ENCODE results near the gene LPP. TPM values are rescaled to one million over a fixed set of nuclear protein-coding genes. Genes with fewer than 3 reads are reported as not detected.

The LPP gene
- total RNA-seq, 3 donors from 2014 or later (not counting 1 experiment from before 2014, with no cell fraction given), result 137 to 163 (median 149) TPM

- TF ChIP-seq, protein P1, sequence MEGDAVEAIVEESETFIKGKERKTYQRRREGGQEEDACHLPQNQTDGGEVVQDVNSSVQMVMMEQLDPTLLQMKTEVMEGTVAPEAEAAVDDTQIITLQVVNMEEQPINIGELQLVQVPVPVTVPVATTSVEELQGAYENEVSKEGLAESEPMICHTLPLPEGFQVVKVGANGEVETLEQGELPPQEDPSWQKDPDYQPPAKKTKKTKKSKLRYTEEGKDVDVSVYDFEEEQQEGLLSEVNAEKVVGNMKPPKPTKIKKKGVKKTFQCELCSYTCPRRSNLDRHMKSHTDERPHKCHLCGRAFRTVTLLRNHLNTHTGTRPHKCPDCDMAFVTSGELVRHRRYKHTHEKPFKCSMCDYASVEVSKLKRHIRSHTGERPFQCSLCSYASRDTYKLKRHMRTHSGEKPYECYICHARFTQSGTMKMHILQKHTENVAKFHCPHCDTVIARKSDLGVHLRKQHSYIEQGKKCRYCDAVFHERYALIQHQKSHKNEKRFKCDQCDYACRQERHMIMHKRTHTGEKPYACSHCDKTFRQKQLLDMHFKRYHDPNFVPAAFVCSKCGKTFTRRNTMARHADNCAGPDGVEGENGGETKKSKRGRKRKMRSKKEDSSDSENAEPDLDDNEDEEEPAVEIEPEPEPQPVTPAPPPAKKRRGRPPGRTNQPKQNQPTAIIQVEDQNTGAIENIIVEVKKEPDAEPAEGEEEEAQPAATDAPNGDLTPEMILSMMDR (IDR thresholded peaks at IDR 0.05), result no peak
- intact Hi-C loops (cut with micrococcal nuclease), result no loop called here
- Histone ChIP-seq H3K27me3 (ENCODE audit: control insufficient read depth, insufficient read depth, low read length) (no peaks in the 10 kb centered on the region), H3K4me1 (ENCODE audit: control insufficient read depth, insufficient read depth, low read length) (no peaks in the 10 kb centered on the region), H3K9me3 (ENCODE audit: control insufficient read depth, insufficient read depth, low read length) (no peaks in the 10 kb centered on the region), H3K4me3 (ENCODE audit: low read length) (no peak overlapping the region), H3K27ac (ENCODE audit: low read length) (no peak overlapping the region), H3K36me3 (ENCODE audit: control insufficient read depth, insufficient read depth, low read length) (no peaks in the 10 kb centered on the region)
- 93% methylated on average over 2 of the region's 3 CpGs for WGBS (ENCODE audit: insufficient coverage)
- Mint-ChIP-seq H3K9me3 (no peaks in the 10 kb centered on the region), H3K36me3 (no peaks in the 10 kb centered on the region), H3K4me1 (peaks cover 5 to 10% of the 10 kb centered on the region in 2 donors), H3K27ac (no peak overlapping the region), H3K4me3 (no peak overlapping the region), H3K27me3 (ENCODE audit: low read depth in 2 of 2) (no peaks in the 10 kb centered on the region)
- DNase-seq, result no peak
- no peak for ATAC-seq
Observed at GRCh38 chr3:188772886-188773285, 618.9 kb downstream of the LPP start.

- TF ChIP-seq, protein P1 (IDR thresholded peaks at IDR 0.05), result no peak
- no peak overlapping the region for H3K27ac Mint-ChIP-seq
- no peaks in the 10 kb centered on the region for H3K4me1 ChIP-seq (ENCODE audit: control insufficient read depth, insufficient read depth, low read length)
- WGBS (ENCODE audit: insufficient coverage), result 100% methylated on average over 2 of the region's 3 CpGs
- H3K9me3 ChIP-seq (ENCODE audit: control insufficient read depth, insufficient read depth, low read length), result no peaks in the 10 kb centered on the region
- H3K27me3 ChIP-seq (ENCODE audit: control insufficient read depth, insufficient read depth, low read length), result no peaks in the 10 kb centered on the region
- H3K4me3 Mint-ChIP-seq, result no peak overlapping the region
- peaks cover 5 to 10% of the 10 kb centered on the region in 2 donors for H3K4me1 Mint-ChIP-seq
- intact Hi-C loops (cut with micrococcal nuclease), result no loop called here
- no peak for DNase-seq
- no peak for ATAC-seq
- no peak overlapping the region for H3K27ac ChIP-seq (ENCODE audit: low read length)
- H3K9me3 Mint-ChIP-seq, result no peaks in the 10 kb centered on the region
- H3K36me3 ChIP-seq (ENCODE audit: control insufficient read depth, insufficient read depth, low read length), result no peaks in the 10 kb centered on the region
- H3K36me3 Mint-ChIP-seq, result no peaks in the 10 kb centered on the region
- no peaks in the 10 kb centered on the region for H3K27me3 Mint-ChIP-seq (ENCODE audit: low read depth in 2 of 2)
- H3K4me3 ChIP-seq (ENCODE audit: low read length), result no peak overlapping the region
Observed at GRCh38 chr3:188775412-188775811, 621.5 kb downstream of the LPP start.

DNA sequence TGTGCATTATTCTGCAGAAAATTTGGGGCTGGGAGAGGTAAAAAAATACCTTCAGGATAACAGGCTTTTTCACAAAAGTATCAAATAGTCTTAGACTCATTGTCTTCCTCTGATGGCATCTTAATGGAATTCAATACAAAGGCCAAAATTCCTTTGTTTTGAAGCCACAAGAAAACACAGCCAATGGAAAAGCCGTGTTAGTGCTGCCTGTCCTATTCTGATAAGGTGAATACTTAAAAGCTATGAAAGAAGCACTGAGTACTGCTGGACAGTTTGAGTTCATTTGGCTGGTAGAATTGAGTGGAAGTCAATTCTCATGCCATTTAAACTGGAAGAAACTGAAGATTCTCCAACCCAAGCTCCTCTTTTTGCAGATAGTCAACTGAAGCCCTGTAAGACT, 622.5 kb downstream of the LPP start:
- DNase-seq (no peak), ATAC-seq (no peak)
- no peaks in the 10 kb centered on the region for H3K9me3 ChIP-seq (ENCODE audit: control insufficient read depth, insufficient read depth, low read length)
- Mint-ChIP-seq H3K4me1 (peaks cover 5 to 10% of the 10 kb centered on the region in 2 donors), H3K9me3 (no peaks in the 10 kb centered on the region), H3K27me3 (ENCODE audit: low read depth in 2 of 2) (no peaks in the 10 kb centered on the region), H3K4me3 (no peak overlapping the region), H3K36me3 (no peaks in the 10 kb centered on the region), H3K27ac (no peak overlapping the region)
- TF ChIP-seq, protein P1 (IDR thresholded peaks at IDR 0.05), result no peak
- 93% methylated on average over 1 of the region's 1 CpG for WGBS (ENCODE audit: insufficient coverage)
- no peaks in the 10 kb centered on the region for H3K36me3 ChIP-seq (ENCODE audit: control insufficient read depth, insufficient read depth, low read length)
- no peak overlapping the region for H3K27ac ChIP-seq (ENCODE audit: low read length)
- no peaks in the 10 kb centered on the region for H3K27me3 ChIP-seq (ENCODE audit: control insufficient read depth, insufficient read depth, low read length)
- intact Hi-C loops (cut with micrococcal nuclease), result no loop called here
- H3K4me1 ChIP-seq (ENCODE audit: control insufficient read depth, insufficient read depth, low read length), result no peaks in the 10 kb centered on the region
- H3K4me3 ChIP-seq (ENCODE audit: low read length), result no peak overlapping the region

GRCh38 chr3:188778091-188778852, 624.3 kb downstream of the LPP start:
- no peak for DNase-seq
- 100% methylated on average over 1 of the region's 1 CpG for WGBS (ENCODE audit: insufficient coverage)
- Mint-ChIP-seq H3K4me1 (peaks cover 17 to 20% of the 10 kb centered on the region in 2 donors), H3K36me3 (no peaks in the 10 kb centered on the region), H3K27ac (no peak overlapping the region), H3K27me3 (ENCODE audit: low read depth in 2 of 2) (no peaks in the 10 kb centered on the region), H3K9me3 (no peaks in the 10 kb centered on the region), H3K4me3 (no peak overlapping the region)
- intact Hi-C loops (cut with micrococcal nuclease), result no loop called here
- Histone ChIP-seq H3K27me3 (ENCODE audit: control insufficient read depth, insufficient read depth, low read length) (no peaks in the 10 kb centered on the region), H3K4me3 (ENCODE audit: low read length) (no peak overlapping the region), H3K36me3 (ENCODE audit: control insufficient read depth, insufficient read depth, low read length) (no peaks in the 10 kb centered on the region), H3K27ac (ENCODE audit: low read length) (no peak overlapping the region), H3K9me3 (ENCODE audit: control insufficient read depth, insufficient read depth, low read length) (no peaks in the 10 kb centered on the region), H3K4me1 (ENCODE audit: control insufficient read depth, insufficient read depth, low read length) (no peaks in the 10 kb centered on the region)
- TF ChIP-seq, protein P1 (IDR thresholded peaks at IDR 0.05), result no peak
- no peak for ATAC-seq
